ENCODE results near the gene APOLD1.
"Not testable (repeated sequence)": the region's sequence is repeated elsewhere in the genome, so short reads cannot be mapped to it uniquely, and the experiment has no call there.

APOLD1 gene

DNA sequence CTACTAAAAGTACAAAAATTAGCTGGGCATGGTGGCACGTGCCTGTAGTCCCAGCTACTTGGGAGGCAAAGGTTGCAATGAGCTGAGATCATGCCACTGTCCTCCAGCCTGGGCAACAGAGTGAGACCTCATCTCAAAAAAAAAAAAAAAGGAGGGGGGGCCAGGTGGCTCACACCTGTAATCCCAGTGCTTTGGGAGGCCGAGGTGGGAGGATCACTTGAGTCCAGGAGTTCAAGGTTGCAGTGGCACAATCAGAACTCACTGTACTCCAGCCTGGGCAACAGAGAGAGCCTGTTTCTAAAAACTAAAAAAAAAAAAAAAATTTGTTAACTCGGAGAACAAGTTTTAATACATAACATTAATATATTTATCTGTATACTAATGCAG lies 22.1 kb downstream of the APOLD1 start:
- not testable (repeated sequence) for DNase-seq (ENCODE audit: low read depth in 4 of 4, low spot score in 1 of 4)

GRCh38 chr12:12807970-12808702 lies 22.7 kb downstream of the APOLD1 start:
- DNase-seq (ENCODE audit: low read depth in 4 of 4, low spot score in 1 of 4), result peak in 1 of 4 experiments; percentile 10

DNA sequence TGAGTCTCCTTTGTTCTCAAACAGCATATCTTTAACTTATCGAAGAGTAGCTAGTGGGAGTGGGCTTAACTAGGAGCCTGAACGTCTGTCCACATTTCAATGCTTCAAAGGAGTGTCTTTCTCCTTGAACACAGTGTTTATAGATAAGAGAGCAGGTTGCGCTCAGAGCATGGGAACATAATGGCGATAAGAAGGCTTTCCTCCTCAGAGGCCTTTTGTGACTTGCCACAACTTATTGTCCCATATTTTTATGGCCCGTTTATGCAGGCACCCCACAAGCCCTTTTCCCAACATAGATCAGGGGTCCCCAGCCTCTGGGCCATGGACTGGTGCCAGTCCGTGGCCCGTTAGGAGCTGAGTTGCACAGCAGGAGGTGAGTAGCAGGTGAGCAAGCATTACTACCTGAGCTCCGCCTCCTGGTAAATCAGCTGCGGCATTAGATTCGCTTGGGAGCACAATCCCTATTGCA lies 25.1 kb downstream of the APOLD1 start:
- no peak for DNase-seq (ENCODE audit: low read depth in 4 of 4, low spot score in 1 of 4)

DNA sequence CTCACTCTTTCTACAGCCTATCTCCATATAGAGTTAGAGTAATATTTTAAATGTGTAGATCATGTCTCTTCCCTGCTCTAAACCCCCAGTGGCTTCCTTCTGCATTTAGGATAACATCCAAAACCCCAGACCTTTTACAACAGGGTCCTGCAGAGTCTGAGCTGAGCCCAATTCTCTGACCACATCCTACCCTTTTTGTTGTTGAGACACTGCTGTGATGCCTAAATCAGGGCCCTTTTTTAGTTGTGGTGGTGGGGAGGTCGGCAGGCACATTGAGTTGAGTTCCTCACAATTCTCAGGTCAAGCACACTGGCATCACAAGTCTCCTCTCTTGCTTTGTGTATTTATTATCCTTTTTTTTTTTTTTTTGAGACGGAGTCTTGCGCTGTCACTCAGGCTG lies 25.9 kb downstream of the APOLD1 start:
- no peak for DNase-seq (ENCODE audit: low read depth in 4 of 4, low spot score in 1 of 4)

GRCh38 chr12:12812174-12812573 lies 26.7 kb downstream of the APOLD1 start:
- DNase-seq (ENCODE audit: low read depth in 4 of 4, low spot score in 1 of 4), result no peak

DNA sequence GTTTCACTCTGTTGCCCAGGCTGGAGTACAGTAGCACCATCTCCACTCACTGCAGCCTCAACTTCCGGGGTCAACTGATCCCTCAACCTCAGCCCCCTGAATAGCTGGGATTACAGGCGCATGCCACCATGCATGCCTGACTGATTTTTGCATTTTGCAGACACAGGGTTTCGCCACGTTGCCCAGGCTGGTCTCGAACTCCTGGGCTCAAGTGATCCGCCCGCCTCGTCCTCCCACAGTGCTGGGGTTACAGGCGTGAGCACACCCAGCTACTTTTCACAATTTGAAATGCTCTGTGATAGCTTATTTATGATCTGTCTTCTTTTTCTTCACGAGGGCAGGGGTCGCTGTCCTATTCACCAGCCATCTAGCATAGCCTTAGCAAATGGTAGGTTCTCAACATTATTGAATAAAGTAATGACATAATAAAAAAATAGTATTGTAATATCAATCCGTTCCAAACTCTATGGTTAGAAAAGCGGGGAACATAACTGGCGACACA lies 27.2 kb downstream of the APOLD1 start:
- no peak for DNase-seq (ENCODE audit: low read depth in 4 of 4, low spot score in 1 of 4)

DNA sequence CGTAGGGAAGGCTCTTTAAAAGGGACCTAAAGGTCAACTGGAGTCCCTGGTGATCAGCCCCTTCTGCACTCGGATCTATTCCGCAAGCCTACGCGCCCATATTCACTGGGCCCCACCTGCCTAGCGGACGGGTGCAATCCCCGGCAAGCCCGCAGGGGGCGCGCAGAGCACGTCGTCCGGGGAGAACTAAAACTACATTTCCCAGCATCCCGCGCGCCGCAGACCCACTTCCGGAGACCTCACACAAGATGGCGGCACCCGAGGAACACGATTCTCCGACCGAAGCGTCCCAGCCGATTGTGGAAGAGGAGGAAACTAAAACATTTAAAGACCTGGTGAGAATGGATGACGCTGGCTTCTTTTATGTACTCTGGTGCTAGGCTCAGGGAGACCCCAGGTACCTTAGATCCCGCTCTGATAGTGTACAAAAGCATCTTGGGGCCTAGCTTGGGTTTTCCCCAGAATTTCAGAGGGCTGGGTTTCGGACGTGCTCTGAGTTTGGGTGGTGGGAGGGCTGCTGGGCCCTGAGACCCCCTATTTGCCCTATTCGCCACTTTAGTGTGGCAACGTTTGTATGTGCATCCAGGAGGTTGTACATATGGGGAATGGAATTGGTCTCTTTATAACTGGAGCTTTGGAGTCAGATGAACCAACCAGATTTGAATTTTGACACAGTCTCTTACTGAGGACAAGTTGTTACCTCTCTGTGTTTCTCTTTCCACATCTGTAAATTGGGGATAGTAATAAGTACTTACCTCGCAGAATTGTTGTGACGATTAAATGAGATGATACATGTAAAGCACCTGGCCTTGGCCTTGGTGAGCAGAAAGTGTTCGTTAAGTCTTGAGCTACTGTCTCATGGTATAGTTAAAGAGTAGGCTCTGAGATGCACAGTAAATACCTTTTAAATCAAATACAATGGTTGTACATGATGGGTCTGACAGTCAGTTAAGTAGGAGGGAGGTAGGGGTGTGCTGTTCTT lies 28.0 kb downstream of the APOLD1 start, which contains the start of gene DDX47:
Gene DDX47 (plus strand): TSS at position 227 of the 982 bp plus-strand sequence. CDS start 22 bp downstream, at position 249.
- DNase-seq (ENCODE audit: low read depth in 4 of 4, low spot score in 1 of 4), result peak; percentile 95 to 98 (median 96)

- no peak for DNase-seq (ENCODE audit: low read depth in 4 of 4, low spot score in 1 of 4)
Observed at GRCh38 chr12:12817616-12818015, 32.2 kb downstream of the APOLD1 start.

DNA sequence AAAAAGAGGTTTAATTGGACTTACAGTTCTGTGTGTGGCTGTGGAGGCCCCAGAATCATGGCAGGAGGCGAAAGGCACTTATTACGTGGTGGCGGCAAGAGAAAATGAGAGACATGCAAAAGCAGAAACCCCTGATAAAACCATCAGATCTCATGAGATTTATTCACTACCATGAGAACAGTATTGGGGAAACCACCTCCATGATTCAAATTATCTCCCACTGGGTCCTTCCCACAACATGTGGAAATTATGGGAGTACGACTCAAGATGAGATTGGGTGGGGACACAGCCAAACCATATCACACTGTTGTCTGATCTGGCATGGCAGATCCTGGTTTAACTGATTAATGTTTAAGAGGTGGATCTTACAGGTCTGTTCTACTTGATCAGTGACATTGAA lies 33.2 kb downstream of the APOLD1 start:
- no peak for DNase-seq (ENCODE audit: low read depth in 4 of 4, low spot score in 1 of 4)

DNA sequence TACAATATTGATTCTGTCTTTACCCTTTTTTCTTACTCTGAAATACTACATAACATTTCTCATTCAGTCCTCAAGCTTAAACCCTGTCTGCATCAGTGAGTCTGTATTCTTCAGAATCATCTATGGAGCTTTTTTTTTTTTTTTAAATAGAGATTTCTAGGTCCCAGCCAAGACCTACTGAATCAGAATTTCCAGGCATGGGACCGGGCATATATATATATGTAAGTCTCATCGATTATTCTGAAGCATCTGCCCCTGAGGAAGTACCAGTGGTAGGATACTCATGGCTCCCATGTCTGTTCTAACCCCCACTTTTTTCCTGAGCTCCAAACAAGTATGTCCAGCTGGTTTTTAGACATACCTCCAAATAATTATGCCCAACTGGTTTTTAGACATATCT lies 33.8 kb downstream of the APOLD1 start:
- no peak for DNase-seq (ENCODE audit: low read depth in 4 of 4, low spot score in 1 of 4)

GRCh38 chr12:12819752-12820311 lies 34.4 kb downstream of the APOLD1 start:
- no peak for DNase-seq (ENCODE audit: low read depth in 4 of 4, low spot score in 1 of 4)

DNA sequence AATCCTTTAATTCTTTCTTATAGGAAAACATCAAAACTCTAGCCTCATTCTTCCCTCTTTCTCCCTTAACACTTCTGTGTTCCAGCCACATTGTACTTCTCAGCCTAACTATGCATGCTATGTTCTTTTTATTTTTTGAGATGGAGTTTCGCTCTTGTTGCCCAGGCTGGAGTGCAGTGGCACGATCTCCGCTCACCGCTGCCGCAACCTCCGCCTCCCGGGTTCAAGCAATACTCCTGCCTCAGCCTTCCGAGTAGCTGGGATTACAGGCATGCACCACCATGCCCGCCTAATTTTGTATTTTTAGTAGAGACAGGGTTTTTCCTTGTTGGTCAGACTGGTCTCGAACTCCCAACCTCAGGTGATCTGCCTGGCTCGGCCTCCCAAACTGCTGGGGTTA lies 34.9 kb downstream of the APOLD1 start:
- DNase-seq (ENCODE audit: low read depth in 4 of 4, low spot score in 1 of 4), result not testable (repeated sequence)

GRCh38 chr12:12821975-12822374 lies 36.5 kb downstream of the APOLD1 start:
- no peak for DNase-seq (ENCODE audit: low read depth in 4 of 4, low spot score in 1 of 4)

- no peak for DNase-seq (ENCODE audit: low read depth in 4 of 4, low spot score in 1 of 4)
Observed at GRCh38 chr12:12822886-12823285, 37.4 kb downstream of the APOLD1 start.

- no peak for DNase-seq (ENCODE audit: low read depth in 4 of 4, low spot score in 1 of 4)
Observed at GRCh38 chr12:12823300-12823699, 37.8 kb downstream of the APOLD1 start.

GRCh38 chr12:12823811-12824210 lies 38.4 kb downstream of the APOLD1 start:
- DNase-seq (ENCODE audit: low read depth in 4 of 4, low spot score in 1 of 4), result no peak

DNA sequence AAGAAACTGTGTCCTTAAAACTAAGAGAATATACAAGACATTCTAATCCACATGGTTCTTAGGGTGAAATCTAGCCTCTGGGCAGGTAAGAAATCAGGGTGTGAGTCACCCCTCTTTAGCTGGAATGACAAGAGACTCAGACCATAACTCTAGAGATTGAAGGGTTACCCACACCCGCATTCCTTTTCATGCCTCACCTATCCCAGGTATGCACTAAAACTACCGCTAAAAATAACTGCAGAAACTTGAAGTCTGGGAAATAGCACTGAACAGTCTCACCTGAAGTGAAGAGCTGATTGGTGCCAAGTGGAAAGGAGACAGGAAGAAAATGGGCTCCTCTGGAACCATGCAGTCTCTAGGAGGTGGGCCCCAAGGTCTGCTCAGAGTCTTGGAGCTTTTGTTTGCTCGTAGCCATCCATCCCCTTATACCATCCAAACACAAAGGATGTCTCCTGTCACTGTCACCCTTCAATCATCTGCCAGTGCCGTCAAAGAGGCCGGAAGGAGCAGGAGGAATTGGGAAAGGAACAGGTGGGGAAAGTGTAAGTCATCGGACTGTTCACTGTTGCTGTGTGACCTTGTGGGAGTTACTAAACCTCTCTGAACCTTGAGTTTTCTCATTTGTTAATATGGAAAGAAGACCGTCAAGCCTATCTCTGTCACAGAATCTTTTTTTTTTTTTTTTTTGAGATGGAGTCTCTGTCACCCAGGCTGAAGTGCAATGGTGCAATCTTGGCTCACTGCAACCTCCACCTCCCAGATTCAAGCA lies 50.1 kb downstream of the APOLD1 start:
- no peak for DNase-seq (ENCODE audit: low read depth in 4 of 4, low spot score in 1 of 4)

GRCh38 chr12:12836571-12836970 lies 51.1 kb downstream of the APOLD1 start:
- no peak for DNase-seq (ENCODE audit: low read depth in 4 of 4, low spot score in 1 of 4)

DNA sequence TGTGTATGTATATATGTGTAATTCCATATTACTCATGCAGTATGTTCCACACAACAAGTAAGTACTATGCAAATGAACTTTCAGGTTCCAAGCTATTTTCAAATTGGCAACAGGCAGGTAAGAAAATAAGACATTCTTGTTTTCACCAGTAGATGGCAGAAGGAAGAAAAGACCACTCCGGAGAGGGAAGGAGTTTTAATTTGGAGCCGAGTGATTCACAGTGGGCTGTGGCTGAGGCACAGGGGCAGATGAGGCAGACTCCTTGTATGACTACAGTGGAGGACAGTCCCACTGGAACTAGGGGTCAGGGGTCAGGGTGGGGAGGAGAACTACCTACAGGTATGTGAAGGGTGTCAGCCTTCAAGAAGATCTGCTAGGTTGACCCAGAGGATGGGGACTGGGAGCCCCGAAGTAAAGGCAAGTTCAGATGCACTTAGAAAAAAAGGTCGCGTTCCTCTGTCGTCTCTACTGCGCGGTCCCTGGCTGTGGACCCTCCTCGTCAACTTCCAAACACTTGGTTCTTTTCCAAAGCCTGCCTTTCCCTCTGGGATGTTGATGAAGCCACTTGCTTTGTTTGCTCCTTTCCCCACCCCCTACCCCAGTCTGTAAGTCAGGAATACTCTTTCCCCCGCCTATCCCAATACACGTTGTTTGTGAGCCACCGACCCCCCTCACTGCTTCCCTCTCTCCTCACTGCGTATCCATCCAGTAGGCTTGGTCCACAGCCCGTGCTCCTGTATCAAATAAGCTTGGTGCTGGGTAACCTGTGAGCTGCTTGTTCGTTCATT lies 51.8 kb downstream of the APOLD1 start:
- DNase-seq (ENCODE audit: low read depth in 4 of 4, low spot score in 1 of 4), result peak in 3 of 4 experiments; percentile 21 to 49 (median 27)

- no peak for DNase-seq (ENCODE audit: low read depth in 4 of 4, low spot score in 1 of 4)
Observed at GRCh38 chr12:12837813-12838153, 52.3 kb downstream of the APOLD1 start.

Measured in stimulated activated CD4-positive, alpha-beta T cell treated with anti-CD3 and anti-CD28 coated beads, Interleukin-1b, Interleukin-23, amount 100 ng/mL, for 24 hours (primary cell).